Measurements from ENCODE around the gene IFI16. TPM values are rescaled to one million over a fixed set of nuclear protein-coding genes. Genes with fewer than 3 reads are reported as not detected.
A peak's percentile ranks its signal among the peaks of the same experiment; 100 is the strongest.

The IFI16 gene
- total RNA-seq, 1 experiment from 2014 or later, result 139 TPM

GRCh38 chr1:159068886-159069285 is 59.2 kb downstream of the IFI16 start:
- DNase-seq (ENCODE audit: unreplicated experiment), result peak; percentile 81
- no peak for TF ChIP-seq CTCF (IDR thresholded peaks at IDR 0.05; ENCODE audit: unreplicated experiment)
- Mint-ChIP-seq H3K4me1 (ENCODE audit: insufficient read depth, unreplicated experiment) (peaks cover 6% of the 10 kb centered on the region), H3K36me3 (ENCODE audit: insufficient read depth, unreplicated experiment) (no peaks in the 10 kb centered on the region), H3K4me3 (ENCODE audit: unreplicated experiment) (no peak overlapping the region), H3K27me3 (ENCODE audit: insufficient read depth, unreplicated experiment) (no peaks in the 10 kb centered on the region), H3K9me3 (ENCODE audit: unreplicated experiment) (no peaks in the 10 kb centered on the region), H3K27ac (ENCODE audit: low read depth, unreplicated experiment) (no peak overlapping the region)
- intact Hi-C loops (cut with micrococcal nuclease), result no loop called here
- no TSS peak for BruUV-seq (replicated peaks)
- ChIA-PET CTCF (interaction anchor here (0.6 to 7.0 kb wide), 8 partner anchors 10 to 1103 kb away, joined by 3 to 119 read pairs (median 4); no protein-coding TSS in a partner anchor), POLR2A (interaction anchor here (1.0 kb wide), 1 partner anchor 12 kb away, joined by 4 read pairs; no protein-coding TSS in a partner anchor)

GRCh38 chr1:159071970-159072582 is 62.4 kb downstream of the IFI16 start:
- H3K9me3 Mint-ChIP-seq (ENCODE audit: unreplicated experiment), result no peaks in the 10 kb centered on the region
- H3K27ac Mint-ChIP-seq (ENCODE audit: low read depth, unreplicated experiment), result no peak overlapping the region
- H3K4me1 Mint-ChIP-seq (ENCODE audit: insufficient read depth, unreplicated experiment), result no peaks in the 10 kb centered on the region
- H3K36me3 Mint-ChIP-seq (ENCODE audit: insufficient read depth, unreplicated experiment), result no peaks in the 10 kb centered on the region
- peak; percentile 91 for TF ChIP-seq CTCF (IDR thresholded peaks at IDR 0.05; ENCODE audit: unreplicated experiment)
- ChIA-PET CTCF (interaction anchor here (0.5 to 7.0 kb wide), 44 partner anchors 11 to 1381 kb away, joined by 3 to 119 read pairs (median 4); partner anchors contain the start of gene IFI16), POLR2A (interaction anchor here (0.6 to 3.1 kb wide), 7 partner anchors 10 to 928 kb away, joined by 3 to 18 read pairs (median 3); partner anchors contain the start of gene IFI16)
- H3K27me3 Mint-ChIP-seq (ENCODE audit: insufficient read depth, unreplicated experiment), result no peaks in the 10 kb centered on the region
- BruUV-seq (replicated peaks), result no TSS peak
- intact Hi-C loops (cut with micrococcal nuclease), result loop anchor here (1.0 to 5.0 kb wide), 8 partner anchors 72 to 1103 kb away; no protein-coding TSS in a partner anchor
- no peak overlapping the region for H3K4me3 Mint-ChIP-seq (ENCODE audit: unreplicated experiment)
- peak; percentile 78 for DNase-seq (ENCODE audit: unreplicated experiment)

GRCh38 chr1:159076438-159077119 is 66.9 kb downstream of the IFI16 start, which contains the start of gene AIM2:
Gene AIM2 (minus strand): TSS chr1:159076766. CDS start chr1:159073499, 3,267 bp downstream.
- no peak within 1 kb of the TSS for H3K27ac Mint-ChIP-seq (ENCODE audit: low read depth, unreplicated experiment)
- POLR2A ChIA-PET, result interaction anchor here (1.4 kb wide), 1 partner anchor 23 kb away, joined by 5 read pairs; no protein-coding TSS in a partner anchor
- intact Hi-C loops (cut with micrococcal nuclease), result no loop called here
- H3K27me3 Mint-ChIP-seq (ENCODE audit: insufficient read depth, unreplicated experiment), result no peaks in the 10 kb centered on the region
- CTCF ChIA-PET, result interaction anchor here (0.6 to 2.0 kb wide), 11 partner anchors 9 to 1939 kb away, joined by 3 to 10 read pairs (median 4); no protein-coding TSS in a partner anchor
- no peaks in the 10 kb centered on the region for H3K9me3 Mint-ChIP-seq (ENCODE audit: unreplicated experiment)
- H3K36me3 Mint-ChIP-seq (ENCODE audit: insufficient read depth, unreplicated experiment), result no peaks in the 10 kb centered on the region
- TF ChIP-seq CTCF (IDR thresholded peaks at IDR 0.05; ENCODE audit: unreplicated experiment), result no peak
- no peaks in the 10 kb centered on the region for H3K4me1 Mint-ChIP-seq (ENCODE audit: insufficient read depth, unreplicated experiment)
- H3K4me3 Mint-ChIP-seq (ENCODE audit: unreplicated experiment), result no peak within 1 kb of the TSS
- BruUV-seq (replicated peaks), result no TSS peak
- no peak for DNase-seq (ENCODE audit: unreplicated experiment)

Data from MCF 10A (cell line).